Activated naive CD4-positive, alpha-beta T cell treated with anti-CD3 and anti-CD28 coated beads, Interleukin-2, amount 10 ng/mL, durations not matched to agents 7 days and 5 days (primary cell): ENCODE measurements around the gene GPRIN3.
A peak's percentile ranks its signal among the peaks of the same experiment; 100 is the strongest.

ENCODE experiments used
- CTCF ChIA-PET: fragments of 350-600 bp; sonication (Branson Sonifier 250); formaldehyde crosslinking; loops from one replicate; lab custom pipeline; 2021; ENCODE audit warnings: antibody characterized with exemption; lab: Charles Lee
- DNase-seq: peaks from one replicate; pipeline ENCODE4 v3.0.0-alpha.2; 2020
- H3K27ac Mint-ChIP-seq: one replicate; pipeline ENCODE4 v1.8.0; 2021; ENCODE audit warnings: mild to moderate bottlenecking, moderate library complexity, mixed read lengths
- H3K27me3 Mint-ChIP-seq: one replicate; pipeline ENCODE4 v1.8.0; 2021; ENCODE audit warnings: mild to moderate bottlenecking, mixed read lengths
- H3K36me3 Mint-ChIP-seq: one replicate; pipeline ENCODE4 v1.8.0; 2021; ENCODE audit warnings: mixed read lengths
- H3K4me1 Mint-ChIP-seq: one replicate; pipeline ENCODE4 v1.8.0; 2021; ENCODE audit warnings: mixed read lengths
- H3K4me3 Mint-ChIP-seq: one replicate; pipeline ENCODE4 v1.8.0; 2021; ENCODE audit warnings: mild to moderate bottlenecking, moderate library complexity, mixed read lengths
- H3K9me3 Mint-ChIP-seq: one replicate; pipeline ENCODE4 v1.8.0; 2021; ENCODE audit warnings: mixed read lengths

The GPRIN3 gene

DNA sequence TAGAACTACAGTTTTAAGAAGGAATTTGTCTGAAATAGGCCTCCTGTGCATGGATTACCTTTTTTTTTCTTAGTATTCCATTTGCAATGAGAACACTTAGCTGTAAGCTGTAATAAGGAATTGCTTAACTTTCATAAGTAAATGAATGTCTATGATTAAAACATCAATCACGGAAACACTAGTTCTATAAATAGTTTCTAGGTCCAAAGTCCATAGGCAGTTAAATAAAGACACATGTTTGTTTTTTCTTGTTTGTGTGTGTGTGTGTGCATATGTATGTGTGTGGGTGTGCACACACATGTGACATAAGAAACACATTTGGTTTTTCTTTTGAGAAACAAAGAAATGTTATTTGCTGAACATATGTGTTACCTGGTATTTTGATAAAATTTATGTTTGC lies 11.2 kb downstream of the GPRIN3 start:
- peaks cover 50% of the 10 kb centered on the region for H3K36me3 Mint-ChIP-seq
- H3K4me1 Mint-ChIP-seq = peaks cover 87% of the 10 kb centered on the region
- peak overlapping the region; percentile 97 for H3K27ac Mint-ChIP-seq
- H3K27me3 Mint-ChIP-seq = no peaks in the 10 kb centered on the region
- no peak for DNase-seq
- H3K9me3 Mint-ChIP-seq = peaks cover under 1% of the 10 kb centered on the region
- H3K4me3 Mint-ChIP-seq = peak overlapping the region; percentile 29
- CTCF ChIA-PET = interaction anchor here (1.6 kb wide), 1 partner anchor 41 kb away, joined by 3 read pairs; no protein-coding TSS in a partner anchor

DNA sequence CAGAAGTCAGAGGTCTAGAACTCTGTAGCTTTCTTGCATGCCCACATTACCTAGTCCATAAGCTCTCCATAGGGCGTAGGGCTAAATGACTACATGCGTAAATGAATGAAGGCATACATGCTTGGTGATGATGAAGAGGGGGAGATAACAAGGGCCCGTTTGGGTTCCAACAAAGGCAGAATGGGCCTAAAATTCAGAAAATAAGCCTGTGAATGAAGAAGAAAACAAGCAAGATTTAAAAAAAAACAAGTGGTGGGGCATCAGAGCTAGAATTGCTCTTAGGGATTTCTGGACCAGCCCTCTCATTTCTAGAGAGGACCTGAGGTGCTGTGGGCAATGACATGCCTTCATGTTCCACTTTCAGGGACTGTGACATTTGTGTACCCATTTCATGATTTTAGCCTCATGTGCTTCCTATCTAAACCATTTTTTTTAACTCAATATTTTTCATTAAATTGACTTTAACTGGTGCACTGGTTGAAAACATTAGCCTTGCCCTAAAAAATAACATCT lies 12.1 kb downstream of the GPRIN3 start:
- Mint-ChIP-seq H3K27ac (peak overlapping the region; percentile 99), H3K9me3 (peaks cover 4% of the 10 kb centered on the region), H3K36me3 (peaks cover 52% of the 10 kb centered on the region), H3K27me3 (no peaks in the 10 kb centered on the region), H3K4me3 (peak overlapping the region; percentile 50), H3K4me1 (peaks cover 89% of the 10 kb centered on the region)
- CTCF ChIA-PET = interaction anchor here (0.9 to 2.7 kb wide), 4 partner anchors 9 to 140 kb away, joined by 3 to 9 read pairs (median 7); no protein-coding TSS in a partner anchor
- no peak for DNase-seq

DNA sequence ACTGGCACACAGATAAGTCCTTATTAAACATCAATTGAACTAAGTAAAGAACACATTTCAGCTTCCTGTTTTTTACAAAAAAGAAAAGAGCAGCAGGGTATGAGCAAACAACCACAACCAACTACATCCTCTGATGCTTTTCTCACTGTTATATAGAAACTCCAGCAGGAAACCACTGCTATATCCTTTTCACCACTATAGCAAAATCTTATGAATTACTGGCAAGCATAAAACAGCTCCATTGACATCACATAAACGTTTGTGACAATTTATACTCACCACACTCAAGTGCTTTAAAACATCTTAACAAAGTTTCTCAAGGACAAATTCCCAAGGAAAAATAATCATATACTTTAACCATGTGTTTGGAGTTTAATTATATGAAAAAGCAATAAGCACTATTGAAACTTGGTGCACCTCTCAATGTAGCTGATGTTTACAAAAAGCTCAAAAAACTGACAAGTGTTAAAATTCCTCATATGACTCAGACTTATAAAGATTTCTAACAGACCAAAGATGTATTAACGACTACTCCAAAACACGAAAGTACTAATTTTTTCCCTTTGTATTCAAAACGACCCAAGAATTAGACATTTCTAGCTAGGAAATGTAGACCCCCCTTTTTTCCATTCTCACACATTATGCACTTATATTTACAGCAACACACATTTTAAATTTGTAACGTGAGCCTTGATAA lies 12.9 kb downstream of the GPRIN3 start:
- H3K27me3 Mint-ChIP-seq = no peaks in the 10 kb centered on the region
- H3K9me3 Mint-ChIP-seq = peaks cover 4% of the 10 kb centered on the region
- H3K4me3 Mint-ChIP-seq = peak overlapping the region; percentile 50
- peak overlapping the region; percentile 99 for H3K27ac Mint-ChIP-seq
- H3K4me1 Mint-ChIP-seq = peaks cover 90% of the 10 kb centered on the region
- CTCF ChIA-PET = interaction anchor here (0.7 to 2.7 kb wide), 7 partner anchors 9 to 141 kb away, joined by 3 to 9 read pairs (median 4); no protein-coding TSS in a partner anchor
- no peak for DNase-seq
- peaks cover 59% of the 10 kb centered on the region for H3K36me3 Mint-ChIP-seq

DNA sequence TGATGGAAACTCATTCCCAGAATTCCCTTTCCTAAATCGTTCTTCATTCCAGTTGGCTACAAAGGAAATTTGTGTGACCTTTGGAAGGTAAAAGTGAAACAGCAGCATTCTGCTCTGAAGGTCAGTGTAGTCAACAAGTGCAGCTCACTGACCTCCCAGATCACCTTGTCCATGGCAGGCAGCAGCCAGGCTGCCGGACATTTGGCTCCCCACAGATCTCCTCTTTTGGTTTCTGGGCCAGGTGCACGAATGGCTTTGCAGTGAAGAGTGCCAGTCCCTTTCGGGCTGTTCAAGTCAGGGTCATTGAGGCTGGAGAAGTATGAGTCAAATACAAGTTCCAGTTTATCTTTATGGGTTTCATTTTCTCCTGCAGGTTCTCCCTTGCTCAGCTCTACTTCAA lies 14.3 kb downstream of the GPRIN3 start:
- H3K27ac Mint-ChIP-seq = peak overlapping the region; percentile 99
- peak overlapping the region; percentile 63 for H3K4me3 Mint-ChIP-seq
- H3K4me1 Mint-ChIP-seq = peaks cover 98% of the 10 kb centered on the region
- CTCF ChIA-PET = interaction anchor here (1.1 to 2.7 kb wide), 3 partner anchors 39 to 67 kb away, joined by 3 to 9 read pairs (median 4); no protein-coding TSS in a partner anchor
- no peaks in the 10 kb centered on the region for H3K27me3 Mint-ChIP-seq
- H3K36me3 Mint-ChIP-seq = peaks cover 70% of the 10 kb centered on the region
- DNase-seq = no peak
- H3K9me3 Mint-ChIP-seq = peaks cover 4% of the 10 kb centered on the region

DNA sequence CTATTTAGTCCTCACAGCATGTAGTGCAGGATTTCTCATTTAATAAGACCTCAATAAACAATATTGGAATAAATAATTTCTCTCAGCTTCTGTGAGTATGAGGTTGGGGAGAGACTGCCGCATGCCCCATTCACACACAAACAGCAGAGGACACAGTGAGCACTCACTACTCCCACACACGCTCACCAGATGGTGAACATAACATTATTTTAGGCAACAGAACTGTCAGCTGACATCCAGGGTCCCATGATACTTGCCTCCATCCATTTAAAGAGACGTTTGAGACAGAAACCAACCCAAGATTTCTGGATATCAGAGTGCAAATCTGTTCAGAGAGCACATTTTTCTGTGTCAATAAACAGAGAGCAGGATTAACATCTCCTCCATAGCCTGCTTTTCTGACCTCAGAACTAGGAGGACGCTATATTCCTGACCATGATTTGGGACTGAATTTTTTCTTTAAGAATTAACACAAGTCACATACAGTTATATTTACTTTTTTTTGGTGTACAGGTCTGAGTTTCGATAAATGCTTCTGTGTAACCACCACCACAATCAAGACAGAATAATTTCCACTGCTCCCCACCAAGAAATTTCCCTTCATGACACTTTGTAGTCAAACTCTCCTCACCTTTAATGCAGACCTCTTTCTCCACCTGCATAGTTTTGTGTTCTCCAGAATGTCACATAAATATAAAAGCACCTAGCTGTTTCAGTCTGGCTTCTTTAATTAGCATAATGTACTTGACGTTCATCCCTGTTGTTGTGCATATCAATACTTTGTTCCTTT lies 16.7 kb downstream of the GPRIN3 start:
- Mint-ChIP-seq H3K27me3 (no peaks in the 10 kb centered on the region), H3K4me3 (peak overlapping the region; percentile 34), H3K36me3 (peaks cover 73% of the 10 kb centered on the region), H3K9me3 (peaks cover 4% of the 10 kb centered on the region), H3K4me1 (peaks cover 98% of the 10 kb centered on the region), H3K27ac (peak overlapping the region; percentile 82)
- no peak for DNase-seq
- CTCF ChIA-PET = interaction anchor here (1.4 kb wide), 1 partner anchor 36 kb away, joined by 4 read pairs; no protein-coding TSS in a partner anchor

DNA sequence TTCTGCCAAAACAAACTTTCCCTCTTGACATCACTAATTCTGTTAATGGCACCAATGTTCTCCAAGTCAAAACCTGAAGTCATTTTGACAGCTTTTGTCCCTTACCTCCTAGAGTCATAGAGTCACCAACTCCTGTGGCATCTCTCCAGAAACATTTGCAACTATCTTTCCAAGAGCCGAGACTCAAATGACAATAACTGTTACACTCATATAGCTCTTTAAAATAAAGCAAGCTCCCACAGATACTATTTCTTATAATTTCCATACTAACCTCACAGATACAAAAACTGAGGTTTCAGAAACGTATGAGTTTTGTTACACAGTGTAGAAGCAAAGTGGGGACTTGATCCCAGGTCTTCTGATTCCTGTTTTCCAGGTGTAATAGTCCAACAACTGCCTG lies 18.3 kb downstream of the GPRIN3 start:
- CTCF ChIA-PET = interaction anchor here (0.6 to 1.6 kb wide), 4 partner anchors 9 to 63 kb away, joined by 3 to 5 read pairs (median 3); no protein-coding TSS in a partner anchor
- Mint-ChIP-seq H3K4me1 (peaks cover 98% of the 10 kb centered on the region), H3K36me3 (peaks cover 77% of the 10 kb centered on the region), H3K27ac (peak overlapping the region; percentile 78), H3K4me3 (peak overlapping the region; percentile 36), H3K9me3 (peaks cover 4% of the 10 kb centered on the region), H3K27me3 (no peaks in the 10 kb centered on the region)
- no peak for DNase-seq

DNA sequence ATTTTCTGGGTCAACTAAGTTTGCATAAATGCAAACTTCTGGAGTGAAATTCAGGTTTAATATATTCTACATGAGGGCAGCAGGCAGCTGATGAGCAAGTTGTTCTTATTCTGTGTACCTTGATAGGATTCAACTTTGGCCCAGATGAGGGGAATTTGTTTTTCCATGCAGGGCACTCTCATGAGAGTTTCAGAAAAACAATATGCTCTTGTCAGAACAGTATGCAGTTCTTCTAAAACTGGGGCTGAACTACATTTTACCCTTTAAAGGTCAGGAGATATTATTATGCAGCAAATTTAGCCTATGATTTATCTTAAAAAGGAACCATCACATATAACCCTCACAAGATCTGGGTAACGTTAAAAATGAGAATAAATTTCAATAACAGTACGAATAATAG lies 19.2 kb downstream of the GPRIN3 start:
- no peaks in the 10 kb centered on the region for H3K27me3 Mint-ChIP-seq
- peaks cover 7% of the 10 kb centered on the region for H3K9me3 Mint-ChIP-seq
- CTCF ChIA-PET = interaction anchor here (1.6 to 1.7 kb wide), 2 partner anchors 8 to 33 kb away, joined by 5 to 7 read pairs; no protein-coding TSS in a partner anchor
- peaks cover 74% of the 10 kb centered on the region for H3K36me3 Mint-ChIP-seq
- peaks cover 98% of the 10 kb centered on the region for H3K4me1 Mint-ChIP-seq
- DNase-seq = no peak
- H3K4me3 Mint-ChIP-seq = no peak overlapping the region
- peak overlapping the region; percentile 78 for H3K27ac Mint-ChIP-seq

DNA sequence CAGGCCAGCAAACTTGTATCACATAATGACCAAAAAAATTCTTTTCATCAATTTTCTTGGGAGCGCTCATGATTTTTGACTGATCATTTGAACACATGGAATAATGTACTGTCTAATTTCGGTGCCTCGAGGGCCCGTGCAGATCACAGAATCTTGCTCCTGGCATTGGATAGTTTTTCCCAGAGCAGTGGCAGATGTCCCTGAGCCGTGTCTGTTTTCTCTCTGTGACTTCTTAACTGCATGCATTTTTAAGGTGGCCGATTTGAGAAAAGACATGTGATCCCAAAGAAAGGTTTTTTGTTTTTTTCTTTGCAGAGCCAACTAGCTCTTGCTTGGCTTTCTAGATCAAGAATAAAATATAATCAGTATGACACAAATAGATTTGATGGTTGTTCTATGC lies 19.7 kb downstream of the GPRIN3 start:
- Mint-ChIP-seq H3K27ac (no peak overlapping the region), H3K4me3 (no peak overlapping the region), H3K9me3 (peaks cover 7% of the 10 kb centered on the region), H3K36me3 (peaks cover 69% of the 10 kb centered on the region), H3K4me1 (peaks cover 98% of the 10 kb centered on the region), H3K27me3 (no peaks in the 10 kb centered on the region)
- CTCF ChIA-PET = interaction anchor here (1.6 to 1.7 kb wide), 2 partner anchors 8 to 33 kb away, joined by 5 to 7 read pairs; no protein-coding TSS in a partner anchor
- DNase-seq = no peak

DNA sequence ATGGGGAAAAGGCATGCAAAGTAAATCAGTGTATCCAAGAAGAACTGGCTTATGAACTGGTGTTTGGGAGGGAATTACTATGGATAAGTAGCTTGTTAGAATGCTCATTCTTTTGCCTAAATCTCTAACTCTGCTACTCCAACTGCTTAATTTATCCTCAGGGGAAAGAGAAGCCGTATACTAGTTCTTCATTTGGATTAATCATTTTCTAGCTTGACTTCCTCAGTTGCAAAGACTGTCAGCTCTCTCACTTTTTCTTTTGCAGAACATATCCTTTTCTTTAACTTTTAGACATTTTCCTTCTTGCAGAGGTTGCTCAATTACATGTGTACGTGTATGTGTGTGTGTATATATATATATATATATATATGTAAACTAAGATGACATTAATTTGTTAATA lies 21.9 kb downstream of the GPRIN3 start:
- DNase-seq = no peak
- H3K27me3 Mint-ChIP-seq = no peaks in the 10 kb centered on the region
- peaks cover 49% of the 10 kb centered on the region for H3K36me3 Mint-ChIP-seq
- CTCF ChIA-PET = interaction anchor here (0.7 to 1.5 kb wide), 5 partner anchors 9 to 60 kb away, joined by 3 to 5 read pairs (median 3); no protein-coding TSS in a partner anchor
- H3K4me1 Mint-ChIP-seq = peaks cover 87% of the 10 kb centered on the region
- H3K4me3 Mint-ChIP-seq = peak overlapping the region; percentile 5
- peaks cover 9% of the 10 kb centered on the region for H3K9me3 Mint-ChIP-seq
- peak overlapping the region; percentile 72 for H3K27ac Mint-ChIP-seq

DNA sequence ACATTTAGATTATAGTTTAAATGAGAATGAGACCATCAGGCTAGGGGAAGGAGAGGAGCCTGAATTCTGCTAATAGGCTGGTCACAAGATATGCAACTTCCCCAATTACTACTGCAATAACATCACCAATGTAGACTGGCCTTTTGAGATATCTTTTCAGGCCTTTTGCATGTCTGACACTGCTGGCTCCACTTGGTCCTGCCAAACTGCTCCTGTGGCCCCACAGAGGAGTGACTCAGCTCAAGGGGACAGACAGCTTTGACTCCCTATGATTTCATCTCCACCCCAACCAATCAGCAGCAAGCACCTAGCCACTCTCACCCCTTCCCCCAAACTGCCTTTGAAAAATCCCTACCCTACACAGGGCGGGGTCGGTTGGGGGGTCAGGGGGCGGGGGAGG lies 22.8 kb downstream of the GPRIN3 start:
- CTCF ChIA-PET = interaction anchor here (1.2 kb wide), 2 partner anchors 30 to 114 kb away, joined by 3 to 5 read pairs; no protein-coding TSS in a partner anchor
- no peak overlapping the region for H3K4me3 Mint-ChIP-seq
- H3K4me1 Mint-ChIP-seq = peaks cover 78% of the 10 kb centered on the region
- no peaks in the 10 kb centered on the region for H3K27me3 Mint-ChIP-seq
- H3K9me3 Mint-ChIP-seq = peaks cover 9% of the 10 kb centered on the region
- peak; percentile 22 for DNase-seq
- peaks cover 42% of the 10 kb centered on the region for H3K36me3 Mint-ChIP-seq
- peak overlapping the region; percentile 83 for H3K27ac Mint-ChIP-seq

DNA sequence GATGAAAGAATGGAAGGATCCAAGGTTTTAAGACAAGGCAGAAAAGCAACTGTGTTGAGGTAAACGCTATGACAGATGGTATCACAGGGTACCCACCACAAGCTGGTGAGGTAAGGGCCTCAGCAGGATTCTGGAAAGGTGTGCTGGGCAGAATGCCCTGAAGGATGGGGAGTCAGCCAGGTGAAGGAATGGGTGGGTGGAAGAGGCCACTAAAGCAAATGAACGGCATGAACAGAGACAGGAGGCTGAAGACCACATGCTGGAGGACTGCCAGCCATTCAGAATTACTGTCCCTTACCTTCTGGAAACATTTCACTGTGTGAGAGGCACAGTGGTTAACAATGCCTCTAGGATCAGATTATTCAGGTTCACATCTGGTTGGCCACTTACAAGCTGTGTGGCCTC lies 23.6 kb downstream of the GPRIN3 start:
- Mint-ChIP-seq H3K27ac (peak overlapping the region; percentile 81), H3K27me3 (no peaks in the 10 kb centered on the region), H3K4me1 (peaks cover 70% of the 10 kb centered on the region), H3K9me3 (peaks cover 9% of the 10 kb centered on the region), H3K36me3 (peaks cover 33% of the 10 kb centered on the region), H3K4me3 (peak overlapping the region; percentile 29)
- DNase-seq = no peak
- CTCF ChIA-PET = interaction anchor here (0.9 to 1.7 kb wide), 4 partner anchors 15 to 115 kb away, joined by 3 to 8 read pairs (median 4); no protein-coding TSS in a partner anchor

DNA sequence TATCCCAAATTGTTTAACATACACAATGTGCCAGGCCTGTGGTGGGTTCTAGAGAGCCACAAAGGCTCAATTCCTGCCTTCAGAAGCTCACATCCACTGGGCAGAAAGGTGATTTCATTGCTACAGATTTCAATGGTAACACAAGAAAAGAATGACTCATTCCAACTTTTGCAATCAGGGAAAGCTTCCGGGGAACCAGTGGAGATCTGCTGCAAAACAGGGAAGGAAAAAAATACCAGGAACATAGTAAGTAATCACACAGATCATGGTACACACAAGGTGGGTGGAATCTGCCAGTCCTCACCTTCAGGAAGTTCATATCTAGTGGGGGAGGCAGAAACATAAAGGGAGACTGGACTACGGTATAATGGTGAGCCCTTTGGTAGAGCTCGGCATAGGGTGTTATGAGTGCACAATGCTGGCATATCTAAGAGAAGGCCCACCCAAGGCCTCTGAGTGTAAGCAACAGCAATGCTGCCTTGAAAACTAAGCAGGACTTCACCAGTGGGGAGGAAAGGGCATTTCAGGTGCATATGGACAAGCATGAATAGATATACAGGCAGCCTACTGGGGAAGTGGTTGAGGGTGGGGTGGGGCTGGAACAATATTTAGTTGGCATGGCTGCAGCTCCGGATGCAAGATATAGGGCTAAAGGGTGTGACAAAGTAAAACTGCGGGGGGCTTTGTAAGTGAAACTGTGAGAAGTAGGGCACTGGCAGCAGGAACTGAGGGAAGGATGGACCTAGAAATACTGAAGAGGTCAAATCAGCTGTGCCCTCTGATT lies 24.2 kb downstream of the GPRIN3 start:
- Mint-ChIP-seq H3K27me3 (no peaks in the 10 kb centered on the region), H3K9me3 (peaks cover 9% of the 10 kb centered on the region), H3K27ac (peak overlapping the region; percentile 81), H3K36me3 (peaks cover 27% of the 10 kb centered on the region), H3K4me3 (peak overlapping the region; percentile 29), H3K4me1 (peaks cover 64% of the 10 kb centered on the region)
- CTCF ChIA-PET = interaction anchor here (0.8 to 1.7 kb wide), 4 partner anchors 11 to 32 kb away, joined by 3 to 8 read pairs (median 4); no protein-coding TSS in a partner anchor
- DNase-seq = peak; percentile 39

DNA sequence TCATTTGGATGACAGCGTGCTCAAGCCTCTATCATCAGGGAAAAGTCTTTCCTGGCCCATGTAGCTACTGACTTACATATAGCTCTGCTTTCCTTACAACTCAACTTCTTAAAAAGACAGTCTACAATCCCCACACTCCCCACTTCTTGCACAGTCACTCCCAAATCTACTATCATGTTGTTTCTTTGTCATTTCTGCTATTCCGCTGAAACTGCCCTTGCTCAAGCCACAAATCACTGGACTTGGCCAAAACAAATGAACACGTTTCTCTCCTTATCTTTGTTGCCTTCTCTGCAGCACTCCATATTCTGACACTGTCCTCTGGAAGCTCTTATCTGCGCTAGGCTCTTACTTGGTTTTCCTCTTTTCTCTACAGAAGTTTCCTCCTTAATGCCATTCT lies 28.2 kb downstream of the GPRIN3 start:
- Mint-ChIP-seq H3K27me3 (no peaks in the 10 kb centered on the region), H3K4me1 (peaks cover 49% of the 10 kb centered on the region), H3K36me3 (peaks cover 29% of the 10 kb centered on the region), H3K27ac (no peak overlapping the region), H3K4me3 (no peak overlapping the region), H3K9me3 (peaks cover 9% of the 10 kb centered on the region)
- CTCF ChIA-PET = interaction anchor here (1.4 to 4.5 kb wide), 2 partner anchors 9 to 23 kb away, joined by 5 to 14 read pairs; no protein-coding TSS in a partner anchor
- no peak for DNase-seq
